K562 (cell line): ENCODE measurements around the gene GTPBP1. TPM values are rescaled to one million over a fixed set of nuclear protein-coding genes. Genes with fewer than 3 reads are reported as not detected.

Experiments
- ARID1B ChIP-seq: fragments of 450-650 bp; IDR thresholded peaks from 2 replicates; pipeline ENCODE4 v1.6.1; 2016; ENCODE audit warnings: antibody characterized with exemption, mild to moderate bottlenecking, inconsistent platforms
- ATF7 ChIP-seq: fragments of 450-650 bp; IDR thresholded peaks from 2 replicates; pipeline ENCODE4 v1.7.1; 2014; ENCODE audit warnings: mild to moderate bottlenecking, moderate library complexity
- ETV5 ChIP-seq: sonication (generic); formaldehyde crosslinking; IDR thresholded peaks from 2 replicates; pipeline ENCODE4 v1.4.0; 2020; ENCODE audit warnings: low read depth, mild to moderate bottlenecking, missing genetic modification reagents
- NFIX ChIP-seq: fragments of 250-450 bp; sonication (Bioruptor Pico); IDR thresholded peaks from 2 replicates; pipeline ENCODE4 v1.4.0; 2020; ENCODE audit warnings: low read depth, mild to moderate bottlenecking, moderate library complexity
- NFRKB ChIP-seq: fragments of 450-650 bp; IDR thresholded peaks from 2 replicates; pipeline ENCODE4 v1.6.1; 2016; ENCODE audit warnings: low read depth
- OTX1 ChIP-seq: fragments of 450-650 bp; formaldehyde crosslinking; IDR thresholded peaks from 2 replicates; pipeline ENCODE4 v1.4.0; 2022; ENCODE audit warnings: mild to moderate bottlenecking
- TCF3 ChIP-seq: sonication (generic); formaldehyde crosslinking; IDR thresholded peaks from 2 replicates; pipeline ENCODE4 v1.4.0; 2020; ENCODE audit warnings: mild to moderate bottlenecking, missing genetic modification reagents
- ZFP36 ChIP-seq: fragments of 150-350 bp; IDR thresholded peaks from 2 replicates; pipeline ENCODE4 v1.6.1; 2018; ENCODE audit warnings: low read length, low read depth; ENCODE audit not compliant: partially characterized antibody
- ZNF644 ChIP-seq: fragments of 200-800 bp; sonication (Bioruptor generic); IDR thresholded peaks from 2 replicates; pipeline ENCODE4 v1.6.1; 2016; ENCODE audit warnings: low read depth, missing genetic modification characterization, missing compliant biosample characterization
- polyA plus RNA-seq, 8 experiments: library from polyadenylated mRNA; depleted of rRNA in 4 of 8; stranded (reverse) in 5 of 8; unstranded in 3 of 8; fragments of >200 nt; fragmentation: Nextera tagmentation in 2 of 8; fragmentation: Illumina TruSeq in 1 of 8; extraction: Ambion mirVana in 2 of 8; extraction: Trizol in 1 of 8; gene quantifications; 2 replicates each; pipeline versions ENCODE4 v1.2.1 to v1.2.3, GENCODE V29; 2011 to 2014; ENCODE audit warnings: inconsistent platforms in 1 of 8, missing spikeins in 1 of 8
- total RNA-seq, 7 experiments: library from RNA; depleted of rRNA in 6 of 7; stranded (reverse); fragments of >200 nt in 6 of 7; fragmentation: Illumina TruSeq in 2 of 7; extraction: Trizol in 2 of 7; gene quantifications; 2 replicates each; pipeline versions ENCODE4 v1.2.1 to v1.2.3, GENCODE V29; 2011 to 2021; ENCODE audit warnings: low replicate concordance in 1 of 7
- TF ChIP-seq, protein P1 (sequence below): sonication (generic); formaldehyde crosslinking; IDR thresholded peaks from 2 replicates; pipeline ENCODE4 v1.8.0; 2022; ENCODE audit warnings: mild to moderate bottlenecking, missing genetic modification reagents
- TF ChIP-seq, protein P2 (sequence below): sonication (generic); formaldehyde crosslinking; IDR thresholded peaks from 2 replicates; pipeline ENCODE4 v1.8.0; 2022; ENCODE audit warnings: missing genetic modification reagents, mild to moderate bottlenecking, borderline replicate concordance
- TF ChIP-seq, protein P3 (sequence below): conservative IDR thresholded peaks from 2 replicates; pipeline ENCODE4 v1.6.1; 2011; ENCODE audit warnings: low read depth, mild to moderate bottlenecking, low read length; ENCODE audit not compliant: control insufficient read depth
- TF ChIP-seq, protein P4 (sequence below): fragments of 450-650 bp; formaldehyde crosslinking; IDR thresholded peaks from 2 replicates; pipeline ENCODE4 v1.4.0; 2022; ENCODE audit warnings: mild to moderate bottlenecking, moderate library complexity
- TF ChIP-seq, protein P5 (sequence below): fragments of 250-450 bp; sonication (Bioruptor Pico); IDR thresholded peaks from 2 replicates; pipeline ENCODE4 v1.5.0; 2021
- TF ChIP-seq, protein P6 (sequence below): fragments of 450-650 bp; IDR thresholded peaks from 2 replicates; pipeline ENCODE4 v1.6.1; 2016; ENCODE audit warnings: borderline replicate concordance
- TF ChIP-seq, protein P7 (sequence below), 3 experiments: fragments of 200-800 bp in 1 of 3; sonication (Bioruptor generic) in 1 of 3; sonication (generic) in 1 of 3; formaldehyde crosslinking in 1 of 3; IDR thresholded peaks; 2 replicates each; pipeline versions ENCODE4 v1.6.1 to v1.8.0; 2016 to 2022; ENCODE audit warnings: mild to moderate bottlenecking in 2 of 3, missing compliant biosample characterization in 2 of 3, missing genetic modification characterization in 2 of 3, missing genetic modification reagents in 1 of 3

The GTPBP1 gene
- total and polyA plus RNA-seq, 9 of the 15 experiments (the other 6 are each of a cell fraction or from before 2014, with no cell fraction given), result 0.83 to 53.2 (median 23.3) TPM

DNA sequence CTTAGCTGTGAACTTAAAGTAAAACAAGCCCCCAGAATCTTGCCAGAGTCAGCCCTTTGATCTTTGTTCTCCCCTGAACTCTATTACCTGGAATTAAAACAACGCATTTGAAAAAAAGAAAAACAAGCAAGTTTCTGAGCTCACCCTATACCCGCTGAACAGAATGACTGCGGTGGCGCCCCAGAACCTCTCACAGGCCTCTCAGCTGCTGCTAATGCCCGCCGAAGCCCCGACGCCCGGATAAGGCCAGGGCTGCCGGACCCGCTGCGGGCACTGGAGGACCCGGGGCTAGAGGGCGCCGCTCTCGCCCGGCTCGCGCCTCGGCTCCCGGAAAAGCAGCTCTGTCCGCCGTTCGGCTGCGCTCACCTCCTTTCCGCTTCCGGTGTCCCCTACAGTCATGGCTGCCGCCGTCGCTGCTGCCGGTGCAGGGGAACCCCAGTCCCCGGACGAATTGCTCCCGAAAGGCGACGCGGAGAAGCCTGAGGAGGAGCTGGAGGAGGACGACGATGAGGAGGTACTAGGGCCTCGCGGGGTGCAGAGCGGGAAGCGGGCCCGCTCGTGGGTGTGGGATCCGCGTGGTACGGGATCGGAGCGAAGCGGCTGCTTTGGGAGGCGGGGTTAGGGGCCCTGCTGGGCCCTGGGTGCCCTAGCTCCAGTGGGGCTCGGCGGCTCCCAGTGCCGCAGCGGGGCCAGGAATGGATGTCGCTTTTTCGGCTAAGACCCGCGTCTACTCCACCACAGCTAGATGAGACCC, 24.0 kb upstream of the GTPBP1 start, which contains the start of gene TOMM22 (continued):
- TF ChIP-seq, protein P1, sequence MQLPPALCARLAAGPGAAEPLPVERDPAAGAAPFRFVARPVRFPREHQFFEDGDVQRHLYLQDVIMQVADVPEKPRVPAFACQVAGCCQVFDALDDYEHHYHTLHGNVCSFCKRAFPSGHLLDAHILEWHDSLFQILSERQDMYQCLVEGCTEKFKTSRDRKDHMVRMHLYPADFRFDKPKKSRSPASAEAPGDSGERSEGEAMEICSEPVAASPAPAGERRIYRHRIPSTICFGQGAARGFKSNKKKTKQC (CRISPR knock-in tag), result peak; percentile 39; the same call in 1 of the 2 replicates
- peak; percentile 55; the same call in 1 of the 2 replicates for TF ChIP-seq ATF7
- TF ChIP-seq, protein P2, sequence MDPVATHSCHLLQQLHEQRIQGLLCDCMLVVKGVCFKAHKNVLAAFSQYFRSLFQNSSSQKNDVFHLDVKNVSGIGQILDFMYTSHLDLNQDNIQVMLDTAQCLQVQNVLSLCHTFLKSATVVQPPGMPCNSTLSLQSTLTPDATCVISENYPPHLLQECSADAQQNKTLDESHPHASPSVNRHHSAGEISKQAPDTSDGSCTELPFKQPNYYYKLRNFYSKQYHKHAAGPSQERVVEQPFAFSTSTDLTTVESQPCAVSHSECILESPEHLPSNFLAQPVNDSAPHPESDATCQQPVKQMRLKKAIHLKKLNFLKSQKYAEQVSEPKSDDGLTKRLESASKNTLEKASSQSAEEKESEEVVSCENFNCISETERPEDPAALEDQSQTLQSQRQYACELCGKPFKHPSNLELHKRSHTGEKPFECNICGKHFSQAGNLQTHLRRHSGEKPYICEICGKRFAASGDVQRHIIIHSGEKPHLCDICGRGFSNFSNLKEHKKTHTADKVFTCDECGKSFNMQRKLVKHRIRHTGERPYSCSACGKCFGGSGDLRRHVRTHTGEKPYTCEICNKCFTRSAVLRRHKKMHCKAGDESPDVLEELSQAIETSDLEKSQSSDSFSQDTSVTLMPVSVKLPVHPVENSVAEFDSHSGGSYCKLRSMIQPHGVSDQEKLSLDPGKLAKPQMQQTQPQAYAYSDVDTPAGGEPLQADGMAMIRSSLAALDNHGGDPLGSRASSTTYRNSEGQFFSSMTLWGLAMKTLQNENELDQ (CRISPR knock-in tag), result no peak
- TF ChIP-seq, protein P3, sequence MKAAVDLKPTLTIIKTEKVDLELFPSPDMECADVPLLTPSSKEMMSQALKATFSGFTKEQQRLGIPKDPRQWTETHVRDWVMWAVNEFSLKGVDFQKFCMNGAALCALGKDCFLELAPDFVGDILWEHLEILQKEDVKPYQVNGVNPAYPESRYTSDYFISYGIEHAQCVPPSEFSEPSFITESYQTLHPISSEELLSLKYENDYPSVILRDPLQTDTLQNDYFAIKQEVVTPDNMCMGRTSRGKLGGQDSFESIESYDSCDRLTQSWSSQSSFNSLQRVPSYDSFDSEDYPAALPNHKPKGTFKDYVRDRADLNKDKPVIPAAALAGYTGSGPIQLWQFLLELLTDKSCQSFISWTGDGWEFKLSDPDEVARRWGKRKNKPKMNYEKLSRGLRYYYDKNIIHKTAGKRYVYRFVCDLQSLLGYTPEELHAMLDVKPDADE, result peak; percentile 49
- 0 out of 2 replicates have a peak, but pooled peaks have one; percentile 46 for TF ChIP-seq ZNF644 (tag)
- TF ChIP-seq NFRKB, result peak; percentile 56; the same call in 1 of the 2 replicates
- no peak for TF ChIP-seq ZFP36
- no peak for TF ChIP-seq OTX1
- TF ChIP-seq, protein P4, sequence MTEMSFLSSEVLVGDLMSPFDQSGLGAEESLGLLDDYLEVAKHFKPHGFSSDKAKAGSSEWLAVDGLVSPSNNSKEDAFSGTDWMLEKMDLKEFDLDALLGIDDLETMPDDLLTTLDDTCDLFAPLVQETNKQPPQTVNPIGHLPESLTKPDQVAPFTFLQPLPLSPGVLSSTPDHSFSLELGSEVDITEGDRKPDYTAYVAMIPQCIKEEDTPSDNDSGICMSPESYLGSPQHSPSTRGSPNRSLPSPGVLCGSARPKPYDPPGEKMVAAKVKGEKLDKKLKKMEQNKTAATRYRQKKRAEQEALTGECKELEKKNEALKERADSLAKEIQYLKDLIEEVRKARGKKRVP (CRISPR knock-in tag), result no peak
- TF ChIP-seq NFIX (CRISPR knock-in tag), result no peak
- 0 out of 2 replicates have a peak, but pooled peaks have one; percentile 6 for TF ChIP-seq TCF3 (CRISPR knock-in tag)
- TF ChIP-seq, protein P5, sequence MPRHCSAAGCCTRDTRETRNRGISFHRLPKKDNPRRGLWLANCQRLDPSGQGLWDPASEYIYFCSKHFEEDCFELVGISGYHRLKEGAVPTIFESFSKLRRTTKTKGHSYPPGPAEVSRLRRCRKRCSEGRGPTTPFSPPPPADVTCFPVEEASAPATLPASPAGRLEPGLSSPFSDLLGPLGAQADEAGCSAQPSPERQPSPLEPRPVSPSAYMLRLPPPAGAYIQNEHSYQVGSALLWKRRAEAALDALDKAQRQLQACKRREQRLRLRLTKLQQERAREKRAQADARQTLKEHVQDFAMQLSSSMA, result peak; percentile 85
- TF ChIP-seq ARID1B, result 0 out of 2 replicates have a peak, but pooled peaks have one; percentile 36
- TF ChIP-seq, protein P6, sequence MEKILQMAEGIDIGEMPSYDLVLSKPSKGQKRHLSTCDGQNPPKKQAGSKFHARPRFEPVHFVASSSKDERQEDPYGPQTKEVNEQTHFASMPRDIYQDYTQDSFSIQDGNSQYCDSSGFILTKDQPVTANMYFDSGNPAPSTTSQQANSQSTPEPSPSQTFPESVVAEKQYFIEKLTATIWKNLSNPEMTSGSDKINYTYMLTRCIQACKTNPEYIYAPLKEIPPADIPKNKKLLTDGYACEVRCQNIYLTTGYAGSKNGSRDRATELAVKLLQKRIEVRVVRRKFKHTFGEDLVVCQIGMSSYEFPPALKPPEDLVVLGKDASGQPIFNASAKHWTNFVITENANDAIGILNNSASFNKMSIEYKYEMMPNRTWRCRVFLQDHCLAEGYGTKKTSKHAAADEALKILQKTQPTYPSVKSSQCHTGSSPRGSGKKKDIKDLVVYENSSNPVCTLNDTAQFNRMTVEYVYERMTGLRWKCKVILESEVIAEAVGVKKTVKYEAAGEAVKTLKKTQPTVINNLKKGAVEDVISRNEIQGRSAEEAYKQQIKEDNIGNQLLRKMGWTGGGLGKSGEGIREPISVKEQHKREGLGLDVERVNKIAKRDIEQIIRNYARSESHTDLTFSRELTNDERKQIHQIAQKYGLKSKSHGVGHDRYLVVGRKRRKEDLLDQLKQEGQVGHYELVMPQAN, result peak; percentile 98
- peak; percentile 60 for TF ChIP-seq ETV5 (CRISPR knock-in tag)
- TF ChIP-seq, protein P7, sequence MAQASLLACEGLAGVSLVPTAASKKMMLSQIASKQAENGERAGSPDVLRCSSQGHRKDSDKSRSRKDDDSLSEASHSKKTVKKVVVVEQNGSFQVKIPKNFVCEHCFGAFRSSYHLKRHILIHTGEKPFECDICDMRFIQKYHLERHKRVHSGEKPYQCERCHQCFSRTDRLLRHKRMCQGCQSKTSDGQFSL (CRISPR knock-in tag; IDR thresholded peaks at IDR 0.05), result no peak
- TF ChIP-seq, protein P7 (tag; IDR thresholded peaks at IDR 0.05), result no peak
